ENCODE measurements around the gene DECR2.

DNA sequence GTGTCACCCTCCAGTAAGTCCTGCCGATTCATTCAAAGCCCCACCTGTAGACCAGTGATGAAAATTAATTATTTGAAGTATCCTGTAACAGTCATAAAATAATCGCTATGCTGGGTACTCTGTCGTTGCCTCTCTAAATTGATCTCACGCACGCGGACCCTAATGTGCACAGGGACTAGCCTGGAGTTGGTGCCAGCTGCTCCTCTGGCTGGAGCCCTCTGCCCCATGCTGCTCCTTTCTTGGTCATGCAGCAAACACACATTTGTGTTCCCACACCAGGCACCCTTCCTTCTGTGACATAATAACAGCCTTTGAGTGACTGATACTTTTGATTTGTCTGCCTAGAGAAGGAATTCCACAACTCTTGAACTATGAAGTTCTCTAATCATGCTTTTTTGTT, 39.8 kb downstream of the DECR2 start:
- TF ChIP-seq POLR2A (IDR thresholded peaks at IDR 0.05; ENCODE audit: low read length) (no peak), GATA1 (IDR thresholded peaks at IDR 0.05; ENCODE audit: low read depth, low read length) (no peak)
